Inflammatory macrophage (primary cell): ENCODE results near the gene CNN3.

Experiments
- DNase-seq, 2 donors: peaks; one replicate each; pipeline ENCODE4 v3.0.0-alpha.2; 2020 to 2022
- total RNA-seq, 18 experiments: gene quantifications; one replicate each; lab custom pipeline; 2026; ENCODE audit warnings: mixed read lengths in 6 of 18, inconsistent platforms in 2 of 18; lab: John Stamatoyannopoulos, UW

The CNN3 gene
- 0 to 0.73 (median 0.16) reads per million in 18 experiments for total RNA-seq

GRCh38 chr1:94926915-94927404 lies at the start of gene CNN3:
Gene CNN3 (minus strand): TSS chr1:94927110. CDS start chr1:94926894, 216 bp downstream.
- DNase-seq, result peak; percentile 3 to 37

GRCh38 chr1:94974824-94975223 lies 47.9 kb upstream of the CNN3 start:
- DNase-seq, result no peak

- DNase-seq, result no peak
These were observed 47.3 kb upstream of the CNN3 start for GRCh38 chr1:94974241-94974640.

GRCh38 chr1:94973309-94973922 lies 46.5 kb upstream of the CNN3 start:
- no peak for DNase-seq

- no peak for DNase-seq
These were observed 44.6 kb upstream of the CNN3 start for GRCh38 chr1:94971491-94971924.

- no peak for DNase-seq
These were observed 43.9 kb upstream of the CNN3 start for GRCh38 chr1:94970783-94971182.

- no peak for DNase-seq
These were observed 42.2 kb upstream of the CNN3 start for GRCh38 chr1:94969137-94969536.

GRCh38 chr1:94966033-94966432 lies 39.1 kb upstream of the CNN3 start:
- DNase-seq, result no peak

- DNase-seq, result no peak
These were observed 37.0 kb upstream of the CNN3 start for GRCh38 chr1:94963864-94964263.

- DNase-seq, result peak; percentile 51 to 58
These were observed 35.7 kb upstream of the CNN3 start for GRCh38 chr1:94962409-94963265.

- no peak for DNase-seq
These were observed 35.1 kb upstream of the CNN3 start for GRCh38 chr1:94961988-94962387.

- DNase-seq, result no peak
These were observed 34.7 kb upstream of the CNN3 start for GRCh38 chr1:94961582-94961981.

- DNase-seq, result no peak
These were observed 31.2 kb upstream of the CNN3 start for GRCh38 chr1:94958081-94958480.

GRCh38 chr1:94955767-94956632 lies 29.1 kb upstream of the CNN3 start:
- no peak for DNase-seq

GRCh38 chr1:94954263-94955220 lies 27.6 kb upstream of the CNN3 start:
- DNase-seq, result no peak

- DNase-seq, result no peak
These were observed 26.8 kb upstream of the CNN3 start for GRCh38 chr1:94953746-94954145.

- no peak for DNase-seq
These were observed 26.2 kb upstream of the CNN3 start for GRCh38 chr1:94953107-94953506.

GRCh38 chr1:94952539-94952938 lies 25.6 kb upstream of the CNN3 start:
- no peak for DNase-seq

GRCh38 chr1:94951509-94952208 lies 24.7 kb upstream of the CNN3 start:
- no peak for DNase-seq

- DNase-seq, result no peak
These were observed 24.1 kb upstream of the CNN3 start for GRCh38 chr1:94951046-94951445.
